Choroid plexus epithelial cell (primary cell): ENCODE results near the gene CCR7.

Experiments used
- DNase-seq: peaks from one replicate; pipeline ENCODE4 v3.0.0-alpha.2; 2010; ENCODE audit warnings: low read depth
- H3K4me3 ChIP-seq: 2 replicates; pipeline ENCODE4 v1.5.1; 2011; ENCODE audit warnings: low read depth, mild to moderate bottlenecking, control low read depth, low read length, moderate library complexity
- TF ChIP-seq, protein P1 (sequence below): conservative IDR thresholded peaks from 2 replicates; pipeline ENCODE4 v1.5.1; 2011; ENCODE audit warnings: low read depth, mild to moderate bottlenecking, control low read depth, inconsistent platforms, low read length, moderate library complexity

Gene CCR7

DNA sequence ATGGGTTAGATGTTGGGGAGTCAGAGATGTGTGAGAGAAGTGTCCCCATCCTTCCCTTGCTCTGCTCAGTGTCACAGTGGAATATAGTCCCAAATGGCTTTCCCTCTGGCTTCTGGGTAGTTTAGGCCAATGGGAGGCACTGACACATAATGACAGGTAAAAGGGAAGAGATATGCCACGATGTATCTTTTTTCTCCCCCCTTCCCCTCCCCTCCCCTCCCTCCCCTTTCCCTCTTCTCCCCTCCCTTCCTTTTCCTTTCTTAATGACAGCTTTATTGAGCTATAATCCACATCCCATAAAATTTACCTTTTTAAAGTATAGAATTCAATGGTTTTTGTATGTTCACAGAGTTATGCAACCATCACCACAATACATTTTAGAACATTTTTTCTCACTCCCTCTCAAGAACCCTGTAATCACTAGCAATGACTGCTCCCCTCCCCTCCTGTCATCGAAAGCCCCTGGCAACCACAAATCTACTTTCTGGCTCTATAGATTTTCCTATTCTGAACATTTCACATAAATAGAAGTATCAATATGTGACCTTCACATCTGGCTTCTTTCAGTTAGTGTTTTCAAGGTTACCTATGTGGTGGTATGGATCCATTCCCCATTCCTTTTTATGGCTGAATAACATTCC lies 617 bp upstream of the CCR7 start:
- DNase-seq = no peak
- no peak overlapping the region for H3K4me3 ChIP-seq
- TF ChIP-seq, protein P1, sequence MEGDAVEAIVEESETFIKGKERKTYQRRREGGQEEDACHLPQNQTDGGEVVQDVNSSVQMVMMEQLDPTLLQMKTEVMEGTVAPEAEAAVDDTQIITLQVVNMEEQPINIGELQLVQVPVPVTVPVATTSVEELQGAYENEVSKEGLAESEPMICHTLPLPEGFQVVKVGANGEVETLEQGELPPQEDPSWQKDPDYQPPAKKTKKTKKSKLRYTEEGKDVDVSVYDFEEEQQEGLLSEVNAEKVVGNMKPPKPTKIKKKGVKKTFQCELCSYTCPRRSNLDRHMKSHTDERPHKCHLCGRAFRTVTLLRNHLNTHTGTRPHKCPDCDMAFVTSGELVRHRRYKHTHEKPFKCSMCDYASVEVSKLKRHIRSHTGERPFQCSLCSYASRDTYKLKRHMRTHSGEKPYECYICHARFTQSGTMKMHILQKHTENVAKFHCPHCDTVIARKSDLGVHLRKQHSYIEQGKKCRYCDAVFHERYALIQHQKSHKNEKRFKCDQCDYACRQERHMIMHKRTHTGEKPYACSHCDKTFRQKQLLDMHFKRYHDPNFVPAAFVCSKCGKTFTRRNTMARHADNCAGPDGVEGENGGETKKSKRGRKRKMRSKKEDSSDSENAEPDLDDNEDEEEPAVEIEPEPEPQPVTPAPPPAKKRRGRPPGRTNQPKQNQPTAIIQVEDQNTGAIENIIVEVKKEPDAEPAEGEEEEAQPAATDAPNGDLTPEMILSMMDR = no peak

DNA sequence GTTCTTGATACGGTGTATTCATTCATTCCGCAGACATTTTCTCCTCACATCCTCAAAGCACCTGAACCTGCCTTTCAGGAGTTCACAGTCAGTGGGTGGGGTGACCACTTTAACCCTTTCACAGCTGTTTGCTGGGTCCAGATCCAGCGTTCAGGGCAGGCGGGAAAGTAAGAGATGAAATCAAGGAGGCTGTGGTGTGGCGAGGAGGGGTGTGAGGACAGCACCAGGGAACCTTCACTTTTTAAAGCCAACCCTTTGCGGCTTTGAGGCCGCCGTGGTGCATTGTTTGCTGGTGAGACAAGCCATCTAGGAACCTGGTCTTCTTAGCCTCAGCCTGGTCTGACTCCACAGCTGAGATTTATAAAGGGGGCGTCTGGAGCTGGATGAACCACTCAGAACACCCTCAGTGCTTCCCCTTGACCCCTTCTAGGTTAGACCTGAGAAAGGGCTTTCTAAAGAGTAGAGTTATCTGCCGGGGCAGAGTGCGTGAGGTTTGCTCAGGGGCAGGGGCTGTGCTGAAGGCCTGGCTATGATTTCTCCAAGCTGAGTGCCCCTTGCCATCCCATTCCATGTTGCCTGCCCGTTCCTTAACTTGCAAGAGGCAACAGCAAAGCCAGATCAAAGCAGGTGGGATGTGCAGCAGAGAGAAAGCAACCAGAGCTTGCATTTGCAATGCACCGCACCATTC lies 933 bp downstream of the CCR7 start:
- TF ChIP-seq, protein P1 = no peak
- DNase-seq = no peak
- no peak overlapping the region for H3K4me3 ChIP-seq

DNA sequence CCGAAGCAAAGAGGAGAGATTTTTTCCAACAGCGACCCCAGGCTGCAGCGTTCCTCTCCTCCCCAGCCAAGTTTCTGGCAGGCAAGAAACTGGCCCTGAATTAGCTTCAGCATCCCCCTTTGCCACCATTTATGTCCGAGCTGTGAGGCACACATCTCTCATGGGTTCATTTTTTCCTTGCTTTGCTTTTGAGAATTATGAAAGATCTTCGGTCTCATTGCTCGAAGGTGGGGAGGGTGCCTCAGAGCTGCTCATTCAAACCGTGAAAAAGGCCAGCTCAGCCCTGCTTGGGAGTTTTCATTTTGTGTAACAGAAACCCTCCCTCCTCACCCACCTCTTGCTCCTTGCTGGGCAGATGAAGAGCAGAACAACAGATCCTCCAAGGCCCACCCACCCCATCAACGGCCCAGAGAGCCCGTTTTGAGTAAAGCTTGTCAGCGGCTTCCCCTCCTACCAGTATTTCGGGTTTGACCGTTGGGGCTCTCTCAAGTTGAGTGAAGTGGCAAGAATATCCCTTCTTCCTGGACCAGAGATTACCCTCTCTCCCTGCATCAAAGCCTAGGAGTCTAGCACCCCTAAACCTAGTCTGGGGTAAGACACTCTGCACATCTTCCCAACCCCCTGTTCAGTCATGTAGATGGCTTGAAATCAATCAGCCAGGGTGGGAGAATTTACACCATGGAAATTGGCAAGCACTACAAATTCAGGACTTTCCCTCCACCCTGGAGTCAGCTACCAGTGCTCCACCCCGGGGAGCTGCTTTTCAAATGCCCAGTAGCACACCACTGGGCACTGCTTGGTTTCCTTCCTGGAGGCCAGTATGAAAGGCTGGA lies 1.8 kb downstream of the CCR7 start:
- TF ChIP-seq, protein P1 = no peak
- H3K4me3 ChIP-seq = no peak overlapping the region
- no peak for DNase-seq

DNA sequence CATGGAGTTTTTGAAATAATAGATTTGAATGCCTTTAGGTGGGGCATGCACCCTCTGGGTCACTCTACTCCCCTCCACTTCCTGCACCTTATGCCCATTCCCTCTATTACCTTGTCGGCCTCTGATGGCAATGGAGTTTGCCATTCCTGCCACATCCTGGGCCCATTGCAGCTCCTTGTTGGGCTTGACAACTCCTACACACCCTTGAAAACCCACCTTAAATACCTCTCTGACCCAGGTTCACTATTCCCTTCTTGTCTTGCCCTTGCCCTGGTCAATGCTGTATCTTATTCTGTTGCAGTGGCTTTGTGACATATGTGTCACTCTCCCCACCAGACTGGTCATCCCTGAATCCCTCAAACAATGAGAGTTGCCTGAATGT lies 2.4 kb downstream of the CCR7 start:
- no peak for DNase-seq
- no peak overlapping the region for H3K4me3 ChIP-seq
- TF ChIP-seq, protein P1 = no peak

DNA sequence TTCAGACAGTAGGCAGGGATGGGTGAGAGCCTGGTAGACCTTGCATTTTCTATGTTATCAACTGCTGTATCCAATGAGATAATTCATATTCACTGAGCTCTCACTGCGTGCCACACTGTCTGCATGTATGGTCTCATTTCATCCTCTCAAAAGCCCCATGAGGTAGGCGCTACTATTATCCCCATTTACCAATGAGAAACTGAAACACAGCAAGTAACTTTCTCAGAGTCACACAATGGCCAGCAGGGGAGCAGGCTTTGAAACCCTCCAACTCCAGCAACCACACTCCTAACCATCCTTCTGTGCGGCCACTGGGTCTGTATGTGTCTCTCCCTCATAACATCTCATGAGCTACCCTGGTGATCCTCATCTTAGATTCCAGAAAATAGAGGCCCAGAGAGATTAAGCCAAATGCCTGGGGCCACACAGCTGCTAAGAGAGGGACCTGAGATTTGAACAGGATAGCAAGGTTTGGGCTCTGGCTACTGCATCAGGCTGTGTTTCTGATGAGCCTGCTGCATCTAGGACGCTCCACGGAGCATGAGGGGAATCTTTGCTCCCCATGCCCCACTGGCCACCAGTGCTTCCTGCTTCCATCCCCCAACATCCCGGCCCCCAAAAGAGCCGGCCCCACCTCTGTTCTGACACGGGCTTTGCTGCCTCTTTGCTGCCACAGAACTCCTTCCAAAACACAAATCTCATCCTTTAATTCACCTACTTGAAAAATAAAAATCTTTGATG lies 3.2 kb downstream of the CCR7 start:
- TF ChIP-seq, protein P1 = peak; percentile 43
- H3K4me3 ChIP-seq = no peak overlapping the region
- no peak for DNase-seq

DNA sequence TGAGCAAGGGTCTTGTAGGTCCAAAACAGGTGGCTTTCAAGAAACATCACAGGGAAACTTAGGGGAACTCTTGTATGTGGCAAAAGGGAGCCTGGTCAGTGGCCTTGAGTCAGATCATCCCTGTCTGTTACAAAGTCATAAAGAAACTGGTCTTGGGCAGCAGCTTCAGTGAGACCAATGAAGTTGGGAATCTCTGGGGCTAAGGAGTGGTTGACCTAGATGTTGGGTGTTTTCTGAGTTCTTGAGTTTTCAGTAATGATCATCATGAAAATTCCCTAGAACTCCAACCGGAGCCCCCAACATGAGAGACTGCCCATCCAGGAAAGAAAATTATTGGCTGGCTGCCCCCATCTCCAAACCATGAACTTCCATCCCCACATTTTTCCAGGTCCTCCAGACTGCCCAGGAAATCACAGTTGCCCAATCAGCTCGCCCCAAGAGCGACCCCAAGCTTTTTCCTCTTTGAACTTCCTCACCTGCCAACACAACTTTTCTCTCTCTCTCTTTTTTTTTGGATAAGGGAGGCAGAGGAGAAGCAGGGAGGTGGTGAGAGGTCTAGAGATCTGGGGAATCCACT lies 3.9 kb downstream of the CCR7 start:
- TF ChIP-seq, protein P1 = no peak
- no peak overlapping the region for H3K4me3 ChIP-seq
- DNase-seq = no peak
